ENCODE data around the gene TAGLN. TPM values are rescaled to one million over a fixed set of nuclear protein-coding genes. Genes with fewer than 3 reads are reported as not detected.

TAGLN gene
- total RNA-seq, 4 donors from 2014 or later: 190 to 216 (median 199) TPM

GRCh38 chr11:117160826-117161225, 38.3 kb upstream of the TAGLN start:
- H3K4me3 ChIP-seq: no peak overlapping the region
- WGBS: 79% methylated on average over 2 of the region's 2 CpGs
- TF ChIP-seq EP300 (IDR thresholded peaks at IDR 0.05) (no peak), CTCF (IDR thresholded peaks at IDR 0.05) (no peak), POLR2A (IDR thresholded peaks at IDR 0.05) (no peak), POLR2AphosphoS5 (IDR thresholded peaks at IDR 0.05) (no peak)
- no peaks in the 10 kb centered on the region for H3K9me3 ChIP-seq
- no peak overlapping the region for H3K27ac ChIP-seq
- no peaks in the 10 kb centered on the region for H3K4me1 ChIP-seq
- peaks cover 68% of the 10 kb centered on the region for H3K36me3 ChIP-seq
- DNase-seq (ENCODE audit: low spot score in 2 of 2): no peak
- no peaks in the 10 kb centered on the region for H3K27me3 ChIP-seq

DNA sequence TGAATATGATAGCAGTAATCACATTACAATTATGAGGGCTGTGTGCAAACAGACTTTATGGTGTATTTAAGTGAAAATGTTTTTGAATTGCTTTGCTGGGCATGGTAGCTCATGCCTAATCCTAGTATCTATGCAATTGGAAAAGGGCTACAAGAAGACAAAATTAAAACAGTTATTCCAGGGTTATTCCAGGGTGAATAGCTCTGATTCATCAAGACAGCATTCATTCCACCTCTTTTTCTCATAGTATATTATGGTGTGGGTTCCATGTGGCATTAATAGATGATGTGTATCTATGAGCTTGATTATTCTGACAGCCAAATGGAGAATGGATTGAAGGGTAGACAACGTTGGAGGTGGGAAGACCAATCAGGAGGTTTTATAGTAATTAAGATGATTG, 32.7 kb upstream of the TAGLN start:
- no peak overlapping the region for H3K27ac ChIP-seq
- H3K4me1 ChIP-seq: peaks cover 7% of the 10 kb centered on the region
- H3K9me3 ChIP-seq: no peaks in the 10 kb centered on the region
- no peak for TF ChIP-seq CTCF (IDR thresholded peaks at IDR 0.05)
- TF ChIP-seq POLR2A (IDR thresholded peaks at IDR 0.05): no peak
- TF ChIP-seq POLR2AphosphoS5 (IDR thresholded peaks at IDR 0.05): no peak
- TF ChIP-seq EP300 (IDR thresholded peaks at IDR 0.05): no peak
- DNase-seq (ENCODE audit: low spot score in 2 of 2): no peak
- peaks cover 85% of the 10 kb centered on the region for H3K36me3 ChIP-seq
- no peaks in the 10 kb centered on the region for H3K27me3 ChIP-seq
- H3K4me3 ChIP-seq: no peak overlapping the region
- 64% methylated on average over 1 of the region's 1 CpG for WGBS

DNA sequence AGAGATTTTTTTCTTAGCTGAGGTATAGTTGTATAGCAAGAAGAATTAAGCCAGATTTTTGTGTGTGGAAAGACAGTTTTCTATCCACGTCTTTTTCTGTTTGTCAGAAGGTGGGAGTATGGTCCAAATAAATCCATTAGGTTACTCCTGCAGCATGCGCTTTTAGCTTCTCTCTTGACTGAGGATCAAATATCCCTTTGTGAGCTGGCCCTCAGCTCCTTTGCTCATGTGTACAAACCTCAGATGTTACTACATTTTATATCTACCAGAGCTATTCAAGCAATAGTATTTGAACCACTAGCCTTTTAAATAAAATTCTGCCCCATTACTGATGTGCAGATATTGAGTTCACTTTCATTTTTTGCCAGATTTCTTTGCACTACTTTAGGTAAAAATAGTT, 29.4 kb upstream of the TAGLN start:
- no peaks in the 10 kb centered on the region for H3K9me3 ChIP-seq
- H3K4me3 ChIP-seq: no peak overlapping the region
- WGBS: 94% methylated on average over 2 of the region's 2 CpGs
- TF ChIP-seq CTCF (IDR thresholded peaks at IDR 0.05): no peak
- peaks cover 7% of the 10 kb centered on the region for H3K4me1 ChIP-seq
- peaks cover 53% of the 10 kb centered on the region for H3K36me3 ChIP-seq
- H3K27me3 ChIP-seq: no peaks in the 10 kb centered on the region
- H3K27ac ChIP-seq: no peak overlapping the region
- no peak for DNase-seq (ENCODE audit: low spot score in 2 of 2)

- peaks cover 48% of the 10 kb centered on the region for H3K36me3 ChIP-seq
- no peak overlapping the region for H3K27ac ChIP-seq
- peaks cover 7% of the 10 kb centered on the region for H3K4me1 ChIP-seq
- H3K4me3 ChIP-seq: no peak overlapping the region
- DNase-seq (ENCODE audit: low spot score in 2 of 2): no peak
- WGBS: 86% methylated on average over 9 of the region's 9 CpGs
- H3K9me3 ChIP-seq: no peaks in the 10 kb centered on the region
- no peaks in the 10 kb centered on the region for H3K27me3 ChIP-seq
- TF ChIP-seq POLR2AphosphoS5 (IDR thresholded peaks at IDR 0.05) (no peak), CTCF (IDR thresholded peaks at IDR 0.05) (no peak), EP300 (IDR thresholded peaks at IDR 0.05) (no peak), POLR2A (IDR thresholded peaks at IDR 0.05) (no peak)
Observed at GRCh38 chr11:117170210-117170609, 29.0 kb upstream of the TAGLN start.

DNA sequence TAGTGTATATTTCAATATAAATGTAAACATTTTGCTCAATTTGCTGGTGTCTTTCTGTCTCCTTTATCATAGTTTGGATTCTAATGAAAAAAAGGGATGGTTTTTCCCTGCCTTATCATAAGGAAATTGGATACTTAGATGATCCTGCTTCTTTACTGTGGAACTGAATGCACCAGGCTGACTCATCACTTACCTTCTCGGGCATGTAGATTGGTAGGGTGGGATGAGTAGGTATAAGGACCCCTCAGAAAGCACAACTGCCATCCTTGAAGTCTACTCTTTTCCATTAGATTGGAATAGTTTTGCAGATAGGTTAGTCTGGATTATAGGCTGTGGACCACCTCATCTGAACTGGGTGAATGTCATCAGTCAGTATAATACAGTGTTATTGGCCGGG, 28.2 kb upstream of the TAGLN start:
- peaks cover 7% of the 10 kb centered on the region for H3K4me1 ChIP-seq
- no peaks in the 10 kb centered on the region for H3K27me3 ChIP-seq
- H3K27ac ChIP-seq: no peak overlapping the region
- WGBS: 96% methylated on average over 2 of the region's 2 CpGs
- TF ChIP-seq EP300 (IDR thresholded peaks at IDR 0.05) (no peak), CTCF (IDR thresholded peaks at IDR 0.05) (no peak), POLR2A (IDR thresholded peaks at IDR 0.05) (no peak)
- H3K9me3 ChIP-seq: no peaks in the 10 kb centered on the region
- peaks cover 40% of the 10 kb centered on the region for H3K36me3 ChIP-seq
- no peak for DNase-seq (ENCODE audit: low spot score in 2 of 2)
- no peak overlapping the region for H3K4me3 ChIP-seq

All from suprapubic skin (tissue), 4 donors.